HG03175 (cell line): ENCODE data around the gene CAMKMT.

Experiments used
- ATAC-seq: cut with Tn5 transposase; IDR thresholded peaks from one replicate; pipeline ENCODE4 v1.9.1; 2021; ENCODE audit warnings: mild to moderate bottlenecking, moderate library complexity; ENCODE audit not compliant: unreplicated experiment

CAMKMT gene

GRCh38 chr2:44442019-44442418 lies 80.3 kb downstream of the CAMKMT start:
- no peak for ATAC-seq

GRCh38 chr2:44443517-44443916 lies 81.8 kb downstream of the CAMKMT start:
- ATAC-seq: no peak

GRCh38 chr2:44444881-44445280 lies 83.1 kb downstream of the CAMKMT start:
- no peak for ATAC-seq

- ATAC-seq: no peak
These were observed 87.2 kb downstream of the CAMKMT start for GRCh38 chr2:44448860-44449527.

GRCh38 chr2:44450082-44450481 lies 88.3 kb downstream of the CAMKMT start:
- no peak for ATAC-seq

GRCh38 chr2:44450806-44451205 lies 89.1 kb downstream of the CAMKMT start:
- no peak for ATAC-seq

- ATAC-seq: no peak
These were observed 90.4 kb downstream of the CAMKMT start for GRCh38 chr2:44452069-44452583.

- no peak for ATAC-seq
These were observed 91.5 kb downstream of the CAMKMT start for GRCh38 chr2:44453259-44453658.

- no peak for ATAC-seq
These were observed 94.1 kb downstream of the CAMKMT start for GRCh38 chr2:44455877-44456276.

- no peak for ATAC-seq
These were observed 95.2 kb downstream of the CAMKMT start for GRCh38 chr2:44456946-44457345.

- ATAC-seq: no peak
These were observed 98.0 kb downstream of the CAMKMT start for GRCh38 chr2:44459739-44460138.

- ATAC-seq: no peak
These were observed 101.4 kb downstream of the CAMKMT start for GRCh38 chr2:44462934-44463849.

- ATAC-seq: no peak
These were observed 102.7 kb downstream of the CAMKMT start for GRCh38 chr2:44464437-44464836.

- ATAC-seq: no peak
These were observed 108.4 kb downstream of the CAMKMT start for GRCh38 chr2:44470151-44470550.

- no peak for ATAC-seq
These were observed 116.1 kb downstream of the CAMKMT start for GRCh38 chr2:44477657-44478414.

GRCh38 chr2:44479127-44479887 lies 117.6 kb downstream of the CAMKMT start:
- ATAC-seq: peak; percentile 97

- ATAC-seq: no peak
These were observed 118.3 kb downstream of the CAMKMT start for GRCh38 chr2:44480068-44480467.

GRCh38 chr2:44487052-44487451 lies 125.3 kb downstream of the CAMKMT start:
- ATAC-seq: no peak

GRCh38 chr2:44490726-44491125 lies 129.0 kb downstream of the CAMKMT start:
- no peak for ATAC-seq

- ATAC-seq: no peak
These were observed 132.3 kb downstream of the CAMKMT start for GRCh38 chr2:44494006-44494405.
